ENCODE results near the gene TMC1.

DNA sequence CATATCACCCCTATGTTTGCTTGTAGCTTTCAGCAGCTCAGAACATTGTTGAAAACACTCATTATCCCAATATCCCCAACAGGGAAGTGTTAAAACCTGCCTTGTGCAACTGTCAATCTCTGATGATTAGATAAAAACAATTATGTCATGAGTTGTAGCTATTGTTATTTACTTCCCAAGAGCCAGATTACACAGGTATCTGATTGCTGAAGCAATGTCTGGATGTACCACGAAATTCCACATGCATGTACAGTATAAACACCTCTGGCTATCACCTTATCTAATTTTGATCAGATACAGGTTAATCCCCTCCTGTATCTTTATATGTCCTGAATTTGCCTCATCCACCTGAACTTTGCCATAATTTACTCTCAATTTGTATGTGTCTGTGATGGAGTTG lies 38.7 kb downstream of the TMC1 start:
- TF ChIP-seq YY1 (IDR thresholded peaks at IDR 0.05; ENCODE audit: low read depth), result no peak
- no peak for TF ChIP-seq TAF1 (IDR thresholded peaks at IDR 0.05; ENCODE audit: low read depth)
- TF ChIP-seq, protein P1, sequence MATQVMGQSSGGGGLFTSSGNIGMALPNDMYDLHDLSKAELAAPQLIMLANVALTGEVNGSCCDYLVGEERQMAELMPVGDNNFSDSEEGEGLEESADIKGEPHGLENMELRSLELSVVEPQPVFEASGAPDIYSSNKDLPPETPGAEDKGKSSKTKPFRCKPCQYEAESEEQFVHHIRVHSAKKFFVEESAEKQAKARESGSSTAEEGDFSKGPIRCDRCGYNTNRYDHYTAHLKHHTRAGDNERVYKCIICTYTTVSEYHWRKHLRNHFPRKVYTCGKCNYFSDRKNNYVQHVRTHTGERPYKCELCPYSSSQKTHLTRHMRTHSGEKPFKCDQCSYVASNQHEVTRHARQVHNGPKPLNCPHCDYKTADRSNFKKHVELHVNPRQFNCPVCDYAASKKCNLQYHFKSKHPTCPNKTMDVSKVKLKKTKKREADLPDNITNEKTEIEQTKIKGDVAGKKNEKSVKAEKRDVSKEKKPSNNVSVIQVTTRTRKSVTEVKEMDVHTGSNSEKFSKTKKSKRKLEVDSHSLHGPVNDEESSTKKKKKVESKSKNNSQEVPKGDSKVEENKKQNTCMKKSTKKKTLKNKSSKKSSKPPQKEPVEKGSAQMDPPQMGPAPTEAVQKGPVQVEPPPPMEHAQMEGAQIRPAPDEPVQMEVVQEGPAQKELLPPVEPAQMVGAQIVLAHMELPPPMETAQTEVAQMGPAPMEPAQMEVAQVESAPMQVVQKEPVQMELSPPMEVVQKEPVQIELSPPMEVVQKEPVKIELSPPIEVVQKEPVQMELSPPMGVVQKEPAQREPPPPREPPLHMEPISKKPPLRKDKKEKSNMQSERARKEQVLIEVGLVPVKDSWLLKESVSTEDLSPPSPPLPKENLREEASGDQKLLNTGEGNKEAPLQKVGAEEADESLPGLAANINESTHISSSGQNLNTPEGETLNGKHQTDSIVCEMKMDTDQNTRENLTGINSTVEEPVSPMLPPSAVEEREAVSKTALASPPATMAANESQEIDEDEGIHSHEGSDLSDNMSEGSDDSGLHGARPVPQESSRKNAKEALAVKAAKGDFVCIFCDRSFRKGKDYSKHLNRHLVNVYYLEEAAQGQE (IDR thresholded peaks at IDR 0.05; ENCODE audit: low read depth), result no peak
- TF ChIP-seq, protein P2, sequence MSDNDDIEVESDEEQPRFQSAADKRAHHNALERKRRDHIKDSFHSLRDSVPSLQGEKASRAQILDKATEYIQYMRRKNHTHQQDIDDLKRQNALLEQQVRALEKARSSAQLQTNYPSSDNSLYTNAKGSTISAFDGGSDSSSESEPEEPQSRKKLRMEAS (IDR thresholded peaks at IDR 0.05), result no peak
- TF ChIP-seq, protein P3, sequence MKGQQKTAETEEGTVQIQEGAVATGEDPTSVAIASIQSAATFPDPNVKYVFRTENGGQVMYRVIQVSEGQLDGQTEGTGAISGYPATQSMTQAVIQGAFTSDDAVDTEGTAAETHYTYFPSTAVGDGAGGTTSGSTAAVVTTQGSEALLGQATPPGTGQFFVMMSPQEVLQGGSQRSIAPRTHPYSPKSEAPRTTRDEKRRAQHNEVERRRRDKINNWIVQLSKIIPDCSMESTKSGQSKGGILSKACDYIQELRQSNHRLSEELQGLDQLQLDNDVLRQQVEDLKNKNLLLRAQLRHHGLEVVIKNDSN (IDR thresholded peaks at IDR 0.05), result no peak
- no peak for TF ChIP-seq RAD21 (IDR thresholded peaks at IDR 0.05; ENCODE audit: low read depth)
- TF ChIP-seq NFIC (IDR thresholded peaks at IDR 0.05), result no peak
- TF ChIP-seq CEBPB (IDR thresholded peaks at IDR 0.05), result no peak
- no peak for TF ChIP-seq CREB1 (IDR thresholded peaks at IDR 0.05; ENCODE audit: low read depth)
- no peak for TF ChIP-seq TCF12 (IDR thresholded peaks at IDR 0.05; ENCODE audit: low read depth)
- no peak for TF ChIP-seq EP300 (IDR thresholded peaks at IDR 0.05; ENCODE audit: borderline replicate concordance)
- no peak for TF ChIP-seq EGR1 (IDR thresholded peaks at IDR 0.05)
- TF ChIP-seq TEAD4 (IDR thresholded peaks at IDR 0.05), result no peak
- TF ChIP-seq FOXM1 (IDR thresholded peaks at IDR 0.05; ENCODE audit: borderline replicate concordance, low read depth), result no peak

All from Ishikawa (cell line).